Endodermal cell (in vitro differentiated cells): Measurements from ENCODE around the gene OR51A7. TPM values are rescaled to one million over a fixed set of nuclear protein-coding genes. Genes with fewer than 3 reads are reported as not detected.
A peak's percentile ranks its signal among the peaks of the same experiment; 100 is the strongest.

Source experiments
- DNase-seq: peaks from one replicate; pipeline ENCODE4 v3.0.0-alpha.2; 2017
- H3K27ac ChIP-seq: 2 replicates; pipeline ENCODE4 v1.5.1; 2013; ENCODE audit warnings: mild to moderate bottlenecking, low read depth, low read length, moderate library complexity
- H3K27me3 ChIP-seq: 2 replicates; pipeline ENCODE4 v1.6.1; 2013; ENCODE audit warnings: mild to moderate bottlenecking, low read length, moderate library complexity; ENCODE audit not compliant: insufficient read depth, control insufficient read depth, poor library complexity, severe bottlenecking
- H3K36me3 ChIP-seq: 2 replicates; pipeline ENCODE4 v1.7.0; 2013; ENCODE audit warnings: mild to moderate bottlenecking, low read length, moderate library complexity; ENCODE audit not compliant: control insufficient read depth, insufficient read depth
- H3K4me1 ChIP-seq: one replicate; pipeline ENCODE4 v1.7.0; 2013; ENCODE audit warnings: low read length; ENCODE audit not compliant: control insufficient read depth, insufficient read depth
- H3K4me3 ChIP-seq: 2 replicates; pipeline ENCODE4 v1.5.1; 2013; ENCODE audit warnings: mild to moderate bottlenecking, low read length, moderate library complexity
- H3K9ac ChIP-seq: 2 replicates; pipeline ENCODE4 v1.6.1; 2013; ENCODE audit warnings: mild to moderate bottlenecking, low read length, moderate library complexity; ENCODE audit not compliant: poor library complexity, severe bottlenecking; ENCODE audit errors: extremely low read depth
- H3K9me3 ChIP-seq: 2 replicates; pipeline ENCODE4 v1.6.1; 2013; ENCODE audit warnings: mild to moderate bottlenecking, low read length, moderate library complexity; ENCODE audit not compliant: control insufficient read depth
- H3K27ac Mint-ChIP-seq: 2 replicates; pipeline ENCODE4 v1.8.0; 2020; ENCODE audit warnings: mixed read lengths
- H3K27me3 Mint-ChIP-seq: 2 replicates; pipeline ENCODE4 v1.8.0; 2021; ENCODE audit warnings: mild to moderate bottlenecking, mixed read lengths; ENCODE audit not compliant: insufficient read depth
- H3K36me3 Mint-ChIP-seq: 2 replicates; pipeline ENCODE4 v1.8.0; 2020; ENCODE audit warnings: low read depth, mixed read lengths
- H3K4me1 Mint-ChIP-seq: 2 replicates; pipeline ENCODE4 v1.8.0; 2020; ENCODE audit warnings: mixed read lengths
- H3K4me3 Mint-ChIP-seq: 2 replicates; pipeline ENCODE4 v1.8.0; 2020; ENCODE audit warnings: mild to moderate bottlenecking, moderate library complexity, mixed read lengths
- H3K9me3 Mint-ChIP-seq: 2 replicates; pipeline ENCODE4 v1.8.0; 2020; ENCODE audit warnings: mild to moderate bottlenecking, mixed read lengths
- WGBS, 2 experiments: methylation state at CpG; one replicate each; pipeline versions ENCODE4 v1.1.5 to v1.1.7; 2013; ENCODE audit warnings: missing lambda C conversion rate in 2 of 2, mixed read lengths in 1 of 2; ENCODE audit not compliant: insufficient coverage in 1 of 2, insufficient read length in 1 of 2; 5-methylcytosine and 5-hydroxymethylcytosine counted together
- total RNA-seq, 2 donors: library from RNA; stranded (reverse); fragmentation: NEBNext Ultra II Directional in 1 of 2; extraction: Animal tissue kit (Norgen Biotek cat#: 25700) in 1 of 2; gene quantifications; 2 replicates in 1 of 2; 3 replicates in 1 of 2; pipeline ENCODE4 v1.2.1, GENCODE V29; 2021
- TF ChIP-seq, protein P1 (sequence below): fragments of 200-600 bp; sonication (generic); conservative IDR thresholded peaks from 2 replicates; pipeline ENCODE4 v1.5.0; 2021; ENCODE audit warnings: antibody characterized with exemption, mild to moderate bottlenecking

OR51A7 gene
- total RNA-seq, 2 donors from 2014 or later = not detected

DNA sequence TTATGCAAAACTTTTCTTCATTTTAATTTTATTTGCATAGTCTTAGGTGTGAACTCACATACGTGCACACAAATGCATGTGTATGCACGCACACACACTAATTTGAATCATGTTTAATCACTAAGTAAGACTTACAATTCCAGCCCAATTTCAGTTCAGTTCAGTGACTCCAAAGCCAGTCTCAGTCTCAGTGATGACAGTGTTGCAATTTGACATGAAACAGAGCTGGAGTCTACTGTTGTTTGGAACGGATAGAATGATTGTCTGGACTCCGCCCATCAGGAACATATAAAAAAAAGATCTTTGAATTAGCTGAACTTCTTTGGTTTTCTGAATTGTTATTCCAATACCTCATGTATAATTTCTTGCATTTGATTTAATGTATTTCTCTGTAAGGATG is 39.7 kb upstream of the OR51A7 start:
- TF ChIP-seq, protein P1, sequence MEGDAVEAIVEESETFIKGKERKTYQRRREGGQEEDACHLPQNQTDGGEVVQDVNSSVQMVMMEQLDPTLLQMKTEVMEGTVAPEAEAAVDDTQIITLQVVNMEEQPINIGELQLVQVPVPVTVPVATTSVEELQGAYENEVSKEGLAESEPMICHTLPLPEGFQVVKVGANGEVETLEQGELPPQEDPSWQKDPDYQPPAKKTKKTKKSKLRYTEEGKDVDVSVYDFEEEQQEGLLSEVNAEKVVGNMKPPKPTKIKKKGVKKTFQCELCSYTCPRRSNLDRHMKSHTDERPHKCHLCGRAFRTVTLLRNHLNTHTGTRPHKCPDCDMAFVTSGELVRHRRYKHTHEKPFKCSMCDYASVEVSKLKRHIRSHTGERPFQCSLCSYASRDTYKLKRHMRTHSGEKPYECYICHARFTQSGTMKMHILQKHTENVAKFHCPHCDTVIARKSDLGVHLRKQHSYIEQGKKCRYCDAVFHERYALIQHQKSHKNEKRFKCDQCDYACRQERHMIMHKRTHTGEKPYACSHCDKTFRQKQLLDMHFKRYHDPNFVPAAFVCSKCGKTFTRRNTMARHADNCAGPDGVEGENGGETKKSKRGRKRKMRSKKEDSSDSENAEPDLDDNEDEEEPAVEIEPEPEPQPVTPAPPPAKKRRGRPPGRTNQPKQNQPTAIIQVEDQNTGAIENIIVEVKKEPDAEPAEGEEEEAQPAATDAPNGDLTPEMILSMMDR = no peak
- Histone ChIP-seq H3K27me3 (no peaks in the 10 kb centered on the region), H3K9ac (no peak overlapping the region), H3K4me3 (no peak overlapping the region), H3K4me1 (no peaks in the 10 kb centered on the region), H3K27ac (no peak overlapping the region), H3K9me3 (no peaks in the 10 kb centered on the region), H3K36me3 (no peaks in the 10 kb centered on the region)
- DNase-seq = no peak
- Mint-ChIP-seq H3K36me3 (no peaks in the 10 kb centered on the region), H3K4me3 (no peak overlapping the region), H3K27ac (no peak overlapping the region), H3K4me1 (peaks cover 15% of the 10 kb centered on the region), H3K27me3 (peaks cover 2% of the 10 kb centered on the region), H3K9me3 (peaks cover 5% of the 10 kb centered on the region)
- WGBS, 2 experiments = 92 to 100% methylated on average over 2 to 4 of the region's 4 CpGs

DNA sequence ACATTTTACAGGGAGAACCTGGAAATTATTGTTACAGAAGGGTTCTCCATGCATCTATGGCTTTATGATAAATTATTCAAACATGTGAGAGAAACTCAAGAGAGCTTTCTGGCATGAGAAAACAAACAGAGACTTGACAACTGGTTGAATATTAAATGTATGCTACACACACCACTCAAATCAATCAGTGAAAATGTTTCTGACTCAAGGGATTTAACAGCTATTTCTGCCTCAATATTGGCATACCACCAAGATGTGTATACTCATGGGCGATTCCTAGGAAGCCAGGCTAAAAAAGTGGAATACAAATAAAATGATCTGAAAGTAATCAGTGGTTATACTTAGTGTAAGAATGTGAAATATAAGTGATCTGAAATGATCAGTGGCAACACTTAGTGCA is 37.7 kb upstream of the OR51A7 start:
- Histone ChIP-seq H3K27me3 (no peaks in the 10 kb centered on the region), H3K36me3 (no peaks in the 10 kb centered on the region), H3K27ac (no peak overlapping the region), H3K4me1 (no peaks in the 10 kb centered on the region), H3K9ac (no peak overlapping the region), H3K4me3 (no peak overlapping the region), H3K9me3 (no peaks in the 10 kb centered on the region)
- Mint-ChIP-seq H3K4me1 (peaks cover 15% of the 10 kb centered on the region), H3K4me3 (no peak overlapping the region), H3K9me3 (peaks cover 6% of the 10 kb centered on the region), H3K36me3 (no peaks in the 10 kb centered on the region), H3K27ac (peak overlapping the region; percentile 52), H3K27me3 (peaks cover 2% of the 10 kb centered on the region)
- TF ChIP-seq, protein P1 = no peak
- DNase-seq = no peak
- WGBS, 2 experiments = 95% methylated on average over 1 of the region's 1 CpG; no CpG with 5 or more reads in 1 of the 2 experiments

GRCh38 chr11:4881188-4881587 is 22.4 kb upstream of the OR51A7 start:
- H3K4me1 ChIP-seq = no peaks in the 10 kb centered on the region
- TF ChIP-seq, protein P1 = no peak
- H3K9me3 ChIP-seq = no peaks in the 10 kb centered on the region
- H3K36me3 ChIP-seq = no peaks in the 10 kb centered on the region
- no peaks in the 10 kb centered on the region for H3K27me3 Mint-ChIP-seq
- no peak overlapping the region for H3K27ac Mint-ChIP-seq
- no peak overlapping the region for H3K27ac ChIP-seq
- no peak overlapping the region for H3K4me3 Mint-ChIP-seq
- H3K36me3 Mint-ChIP-seq = no peaks in the 10 kb centered on the region
- no peak overlapping the region for H3K9ac ChIP-seq
- no peak for DNase-seq
- H3K4me3 ChIP-seq = no peak overlapping the region
- no peaks in the 10 kb centered on the region for H3K9me3 Mint-ChIP-seq
- 92 to 95% methylated on average over 2 to 4 of the region's 4 CpGs for WGBS, 2 experiments
- no peaks in the 10 kb centered on the region for H3K27me3 ChIP-seq
- H3K4me1 Mint-ChIP-seq = no peaks in the 10 kb centered on the region
